WTC11 (cell line): ENCODE measurements around the gene BRSK1. TPM values are rescaled to one million over a fixed set of nuclear protein-coding genes. Genes with fewer than 3 reads are reported as not detected.

Source experiments
- ATAC-seq: fragments of 200-7000 bp; cut with Tn5 transposase; 2 replicates; pipeline ENCODE4 v1.10.0; 2021; ENCODE audit warnings: mild to moderate bottlenecking, moderate library complexity
- CTCF ChIA-PET: fragments of 300-600 bp; sonication (Branson Sonifier 250); formaldehyde crosslinking; loops from one replicate; lab custom pipeline; 2021; ENCODE audit warnings: antibody characterized with exemption; lab: Charles Lee
- POLR2A ChIA-PET: fragments of 350-600 bp; sonication (Branson Sonifier 250); formaldehyde crosslinking; loops from one replicate; lab custom pipeline; 2021; ENCODE audit warnings: antibody characterized with exemption; lab: Charles Lee
- DNase-seq: peaks from one replicate; pipeline ENCODE4 v3.0.0; 2021; ENCODE audit warnings: low spot score
- H3K27ac Mint-ChIP-seq: 2 replicates; pipeline ENCODE4 v1.8.0; 2021; ENCODE audit warnings: mixed read lengths
- H3K27me3 Mint-ChIP-seq: 2 replicates; pipeline ENCODE4 v1.8.0; 2021; ENCODE audit warnings: low read depth, mild to moderate bottlenecking, moderate library complexity, mixed read lengths
- H3K36me3 Mint-ChIP-seq: 2 replicates; pipeline ENCODE4 v1.8.0; 2021; ENCODE audit warnings: mixed read lengths
- H3K4me1 Mint-ChIP-seq: 2 replicates; pipeline ENCODE4 v1.8.0; 2022; ENCODE audit warnings: mixed read lengths
- H3K4me3 Mint-ChIP-seq: 2 replicates; pipeline ENCODE4 v1.8.0; 2021; ENCODE audit warnings: mild to moderate bottlenecking, moderate library complexity, mixed read lengths
- H3K9me3 Mint-ChIP-seq: 2 replicates; pipeline ENCODE4 v1.8.0; 2021; ENCODE audit warnings: mixed read lengths
- HMGXB4 ChIP-seq: sonication (generic); formaldehyde crosslinking; IDR thresholded peaks from 2 replicates; pipeline ENCODE4 v1.8.1; 2023; ENCODE audit warnings: mild to moderate bottlenecking, moderate library complexity, missing genetic modification reagents
- OVOL2 ChIP-seq: fragments of 250-450 bp; sonication (Bioruptor Pico); IDR thresholded peaks from 2 replicates; pipeline ENCODE4 v1.9.0; 2021; ENCODE audit warnings: mild to moderate bottlenecking, borderline replicate concordance
- PRRX2 ChIP-seq: fragments of 250-450 bp; sonication (Bioruptor Pico); IDR thresholded peaks from 2 replicates; pipeline ENCODE4 v1.8.0; 2021; ENCODE audit warnings: mild to moderate bottlenecking
- SMAD4 ChIP-seq: sonication (generic); formaldehyde crosslinking; IDR thresholded peaks from 2 replicates; pipeline ENCODE4 v1.8.0; 2022; ENCODE audit warnings: mild to moderate bottlenecking, missing genetic modification reagents
- SP1 ChIP-seq: sonication (generic); formaldehyde crosslinking; conservative IDR thresholded peaks from 2 replicates; pipeline ENCODE4 v1.8.1; 2022; ENCODE audit warnings: missing genetic modification reagents
- TP53 ChIP-seq: sonication (generic); formaldehyde crosslinking; IDR thresholded peaks from 2 replicates; pipeline ENCODE4 v1.8.1; 2023; ENCODE audit warnings: mild to moderate bottlenecking, missing genetic modification reagents
- USF2 ChIP-seq: sonication (generic); formaldehyde crosslinking; IDR thresholded peaks from 2 replicates; pipeline ENCODE4 v1.8.1; 2023; ENCODE audit warnings: mild to moderate bottlenecking, missing genetic modification reagents, moderate library complexity
- ZBTB21 ChIP-seq: sonication (generic); formaldehyde crosslinking; IDR thresholded peaks from 2 replicates; pipeline ENCODE4 v1.8.1; 2023; ENCODE audit warnings: mild to moderate bottlenecking, missing genetic modification reagents, borderline replicate concordance
- ZNF219 ChIP-seq: sonication (generic); formaldehyde crosslinking; IDR thresholded peaks from 2 replicates; pipeline ENCODE4 v1.8.0; 2023; ENCODE audit warnings: missing genetic modification reagents, mild to moderate bottlenecking, borderline replicate concordance
- ZNF263 ChIP-seq: sonication (generic); formaldehyde crosslinking; IDR thresholded peaks from 2 replicates; pipeline ENCODE4 v1.8.1; 2022; ENCODE audit warnings: low read depth, mild to moderate bottlenecking, moderate library complexity, missing genetic modification reagents
- ZNF317 ChIP-seq: sonication (generic); formaldehyde crosslinking; IDR thresholded peaks from 2 replicates; pipeline ENCODE4 v1.8.1; 2023; ENCODE audit warnings: low read depth, mild to moderate bottlenecking, moderate library complexity, missing genetic modification reagents, borderline replicate concordance
- ZNF396 ChIP-seq: fragments of 250-450 bp; sonication (Bioruptor Pico); IDR thresholded peaks from 2 replicates; pipeline ENCODE4 v1.8.0; 2021; ENCODE audit warnings: mild to moderate bottlenecking, moderate library complexity, borderline replicate concordance
- ZSCAN18 ChIP-seq: fragments of 250-450 bp; sonication (Bioruptor Pico); IDR thresholded peaks from 2 replicates; pipeline ENCODE4 v2.1.2; 2022; ENCODE audit warnings: mild to moderate bottlenecking, moderate library complexity
- total RNA-seq: library from RNA; stranded (reverse); gene quantifications from 3 replicates; pipeline ENCODE4 v1.2.3, GENCODE V29; 2021
- TF ChIP-seq, protein P1 (sequence below): sonication (generic); formaldehyde crosslinking; IDR thresholded peaks from 2 replicates; pipeline ENCODE4 v1.8.0; 2022; ENCODE audit warnings: mild to moderate bottlenecking, missing genetic modification reagents
- TF ChIP-seq, protein P2 (sequence below): sonication (generic); formaldehyde crosslinking; IDR thresholded peaks from 2 replicates; pipeline ENCODE4 v1.8.0; 2023; ENCODE audit warnings: mild to moderate bottlenecking, missing genetic modification reagents
- TF ChIP-seq, protein P3 (sequence below): sonication (generic); formaldehyde crosslinking; conservative IDR thresholded peaks from 2 replicates; pipeline ENCODE4 v1.8.1; 2022; ENCODE audit warnings: mild to moderate bottlenecking, missing genetic modification reagents
- TF ChIP-seq, protein P4 (sequence below): sonication (generic); formaldehyde crosslinking; IDR thresholded peaks from 2 replicates; pipeline ENCODE4 v1.8.1; 2022; ENCODE audit warnings: mild to moderate bottlenecking, missing genetic modification reagents, moderate library complexity, borderline replicate concordance

Gene BRSK1
- total RNA-seq, 1 experiment from 2014 or later = 52.4 TPM

GRCh38 chr19:55276720-55277430, 6.9 kb upstream of the BRSK1 start:
- Mint-ChIP-seq H3K27me3 (no peaks in the 10 kb centered on the region), H3K4me3 (no peak overlapping the region), H3K9me3 (no peaks in the 10 kb centered on the region), H3K27ac (no peak overlapping the region), H3K4me1 (peaks cover 14% of the 10 kb centered on the region), H3K36me3 (peaks cover 7% of the 10 kb centered on the region)
- TF ChIP-seq HMGXB4 (CRISPR knock-in tag) (no peak), USF2 (CRISPR knock-in tag) (no peak), TP53 (CRISPR knock-in tag) (no peak), SP1 (CRISPR knock-in tag) (no peak), ZNF317 (CRISPR knock-in tag) (no peak), ZNF263 (no peak), ZSCAN18 (no peak), ZNF219 (CRISPR knock-in tag) (no peak), OVOL2 (CRISPR knock-in tag) (no peak), SMAD4 (CRISPR knock-in tag) (no peak), PRRX2 (CRISPR knock-in tag) (no peak), ZBTB21 (CRISPR knock-in tag) (no peak), ZNF396 (no peak)
- TF ChIP-seq, protein P1, sequence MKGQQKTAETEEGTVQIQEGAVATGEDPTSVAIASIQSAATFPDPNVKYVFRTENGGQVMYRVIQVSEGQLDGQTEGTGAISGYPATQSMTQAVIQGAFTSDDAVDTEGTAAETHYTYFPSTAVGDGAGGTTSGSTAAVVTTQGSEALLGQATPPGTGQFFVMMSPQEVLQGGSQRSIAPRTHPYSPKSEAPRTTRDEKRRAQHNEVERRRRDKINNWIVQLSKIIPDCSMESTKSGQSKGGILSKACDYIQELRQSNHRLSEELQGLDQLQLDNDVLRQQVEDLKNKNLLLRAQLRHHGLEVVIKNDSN (CRISPR knock-in tag) = no peak
- TF ChIP-seq, protein P2, sequence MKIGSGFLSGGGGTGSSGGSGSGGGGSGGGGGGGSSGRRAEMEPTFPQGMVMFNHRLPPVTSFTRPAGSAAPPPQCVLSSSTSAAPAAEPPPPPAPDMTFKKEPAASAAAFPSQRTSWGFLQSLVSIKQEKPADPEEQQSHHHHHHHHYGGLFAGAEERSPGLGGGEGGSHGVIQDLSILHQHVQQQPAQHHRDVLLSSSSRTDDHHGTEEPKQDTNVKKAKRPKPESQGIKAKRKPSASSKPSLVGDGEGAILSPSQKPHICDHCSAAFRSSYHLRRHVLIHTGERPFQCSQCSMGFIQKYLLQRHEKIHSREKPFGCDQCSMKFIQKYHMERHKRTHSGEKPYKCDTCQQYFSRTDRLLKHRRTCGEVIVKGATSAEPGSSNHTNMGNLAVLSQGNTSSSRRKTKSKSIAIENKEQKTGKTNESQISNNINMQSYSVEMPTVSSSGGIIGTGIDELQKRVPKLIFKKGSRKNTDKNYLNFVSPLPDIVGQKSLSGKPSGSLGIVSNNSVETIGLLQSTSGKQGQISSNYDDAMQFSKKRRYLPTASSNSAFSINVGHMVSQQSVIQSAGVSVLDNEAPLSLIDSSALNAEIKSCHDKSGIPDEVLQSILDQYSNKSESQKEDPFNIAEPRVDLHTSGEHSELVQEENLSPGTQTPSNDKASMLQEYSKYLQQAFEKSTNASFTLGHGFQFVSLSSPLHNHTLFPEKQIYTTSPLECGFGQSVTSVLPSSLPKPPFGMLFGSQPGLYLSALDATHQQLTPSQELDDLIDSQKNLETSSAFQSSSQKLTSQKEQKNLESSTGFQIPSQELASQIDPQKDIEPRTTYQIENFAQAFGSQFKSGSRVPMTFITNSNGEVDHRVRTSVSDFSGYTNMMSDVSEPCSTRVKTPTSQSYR (CRISPR knock-in tag) = no peak
- TF ChIP-seq, protein P3, sequence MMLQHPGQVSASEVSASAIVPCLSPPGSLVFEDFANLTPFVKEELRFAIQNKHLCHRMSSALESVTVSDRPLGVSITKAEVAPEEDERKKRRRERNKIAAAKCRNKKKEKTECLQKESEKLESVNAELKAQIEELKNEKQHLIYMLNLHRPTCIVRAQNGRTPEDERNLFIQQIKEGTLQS (CRISPR knock-in tag) = no peak
- TF ChIP-seq, protein P4, sequence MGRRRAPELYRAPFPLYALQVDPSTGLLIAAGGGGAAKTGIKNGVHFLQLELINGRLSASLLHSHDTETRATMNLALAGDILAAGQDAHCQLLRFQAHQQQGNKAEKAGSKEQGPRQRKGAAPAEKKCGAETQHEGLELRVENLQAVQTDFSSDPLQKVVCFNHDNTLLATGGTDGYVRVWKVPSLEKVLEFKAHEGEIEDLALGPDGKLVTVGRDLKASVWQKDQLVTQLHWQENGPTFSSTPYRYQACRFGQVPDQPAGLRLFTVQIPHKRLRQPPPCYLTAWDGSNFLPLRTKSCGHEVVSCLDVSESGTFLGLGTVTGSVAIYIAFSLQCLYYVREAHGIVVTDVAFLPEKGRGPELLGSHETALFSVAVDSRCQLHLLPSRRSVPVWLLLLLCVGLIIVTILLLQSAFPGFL (CRISPR knock-in tag) = no peak
- ChIA-PET POLR2A (no interaction called here), CTCF (interaction anchor here (0.9 kb wide), 1 partner anchor 116 kb away, joined by 3 read pairs; no protein-coding TSS in a partner anchor)
- DNase-seq (no peak), ATAC-seq (no peak)
